HEK293 (cell line): ENCODE measurements around the gene ENTREP3.
A peak's percentile ranks its signal among the peaks of the same experiment; 100 is the strongest.

ENCODE experiments used
- KLF16 ChIP-seq: fragments of 450-650 bp; formaldehyde crosslinking; IDR thresholded peaks from 2 replicates; pipeline ENCODE4 v1.5.1; 2017; ENCODE audit warnings: missing biosample characterization, missing genetic modification characterization
- MYNN ChIP-seq: fragments of 450-650 bp; formaldehyde crosslinking; IDR thresholded peaks from 2 replicates; pipeline ENCODE4 v1.5.1; 2016; ENCODE audit warnings: missing biosample characterization, missing genetic modification characterization, borderline replicate concordance
- OVOL3 ChIP-seq: fragments of 450-650 bp; formaldehyde crosslinking; IDR thresholded peaks from 2 replicates; pipeline ENCODE4 v1.5.1; 2016; ENCODE audit warnings: missing biosample characterization, missing genetic modification characterization
- SP2 ChIP-seq: fragments of 450-650 bp; formaldehyde crosslinking; IDR thresholded peaks from 2 replicates; pipeline ENCODE4 v1.5.1; 2016; ENCODE audit warnings: missing biosample characterization, missing genetic modification characterization
- ZBTB10 ChIP-seq: fragments of 450-650 bp; formaldehyde crosslinking; IDR thresholded peaks from 2 replicates; pipeline ENCODE4 v1.5.1; 2016; ENCODE audit warnings: missing biosample characterization, missing genetic modification characterization
- ZBTB20 ChIP-seq: fragments of 450-650 bp; formaldehyde crosslinking; IDR thresholded peaks from 2 replicates; pipeline ENCODE4 v1.5.1; 2016; ENCODE audit warnings: missing biosample characterization, missing genetic modification characterization
- ZEB2 ChIP-seq: fragments of 450-650 bp; formaldehyde crosslinking; IDR thresholded peaks from 2 replicates; pipeline ENCODE4 v1.5.1; 2016; ENCODE audit warnings: missing biosample characterization, missing genetic modification characterization
- ZFHX2 ChIP-seq: fragments of 450-650 bp; formaldehyde crosslinking; conservative IDR thresholded peaks from 2 replicates; pipeline ENCODE4 v1.5.1; 2016; ENCODE audit warnings: missing biosample characterization, missing genetic modification characterization
- ZFP37 ChIP-seq: fragments of 450-650 bp; formaldehyde crosslinking; IDR thresholded peaks from 2 replicates; pipeline ENCODE4 v1.5.1; 2016; ENCODE audit warnings: missing biosample characterization, missing genetic modification characterization
- ZNF10 ChIP-seq: fragments of 450-650 bp; formaldehyde crosslinking; IDR thresholded peaks from 2 replicates; pipeline ENCODE4 v1.5.1; 2017; ENCODE audit warnings: missing biosample characterization, missing genetic modification characterization
- ZNF112 ChIP-seq: fragments of 450-650 bp; formaldehyde crosslinking; IDR thresholded peaks from 2 replicates; pipeline ENCODE4 v1.5.0; 2017; ENCODE audit warnings: missing biosample characterization, missing genetic modification characterization
- ZNF132 ChIP-seq: fragments of 450-650 bp; formaldehyde crosslinking; IDR thresholded peaks from 2 replicates; pipeline ENCODE4 v1.5.1; 2017; ENCODE audit warnings: missing biosample characterization, missing genetic modification characterization, borderline replicate concordance
- ZNF157 ChIP-seq: fragments of 450-650 bp; formaldehyde crosslinking; IDR thresholded peaks from 2 replicates; pipeline ENCODE4 v1.5.1; 2016; ENCODE audit warnings: missing biosample characterization, missing genetic modification characterization
- ZNF274 ChIP-seq, 2 experiments: fragments of 200-500 bp in 1 of 2; fragments of 450-650 bp in 1 of 2; sonication (Bioruptor generic) in 1 of 2; formaldehyde crosslinking in 1 of 2; IDR thresholded peaks; 2 replicates each; pipeline versions ENCODE4 v1.5.1 to v1.6.1; 2014 to 2016; ENCODE audit warnings: borderline replicate concordance in 1 of 2, inconsistent platforms in 1 of 2, low read length in 1 of 2, missing biosample characterization in 1 of 2, missing genetic modification characterization in 1 of 2
- ZNF433 ChIP-seq: fragments of 450-650 bp; formaldehyde crosslinking; IDR thresholded peaks from 2 replicates; pipeline ENCODE4 v1.5.1; 2016; ENCODE audit warnings: missing biosample characterization, missing genetic modification characterization, low read depth
- ZNF544 ChIP-seq: fragments of 450-650 bp; formaldehyde crosslinking; IDR thresholded peaks from 2 replicates; pipeline ENCODE4 v1.5.0; 2017; ENCODE audit warnings: missing biosample characterization, missing genetic modification characterization
- ZNF701 ChIP-seq: fragments of 450-650 bp; formaldehyde crosslinking; IDR thresholded peaks from 2 replicates; pipeline ENCODE4 v1.5.1; 2016; ENCODE audit warnings: missing biosample characterization, missing genetic modification characterization
- ZNF843 ChIP-seq: fragments of 450-650 bp; formaldehyde crosslinking; IDR thresholded peaks from 2 replicates; pipeline ENCODE4 v1.5.1; 2016; ENCODE audit warnings: missing biosample characterization, missing genetic modification characterization
- ZXDB ChIP-seq: fragments of 450-650 bp; formaldehyde crosslinking; IDR thresholded peaks from 2 replicates; pipeline ENCODE4 v1.5.1; 2016; ENCODE audit warnings: missing biosample characterization, missing genetic modification characterization
- TF ChIP-seq, protein P1 (sequence below): fragments of 450-650 bp; formaldehyde crosslinking; IDR thresholded peaks from 2 replicates; pipeline ENCODE4 v1.5.1; 2016; ENCODE audit warnings: missing biosample characterization, missing genetic modification characterization
- TF ChIP-seq, protein P2 (sequence below): fragments of 450-650 bp; formaldehyde crosslinking; conservative IDR thresholded peaks from 2 replicates; pipeline ENCODE4 v1.5.1; 2016; ENCODE audit warnings: low read depth, missing biosample characterization, missing genetic modification characterization
- TF ChIP-seq, protein P3 (sequence below): fragments of 450-650 bp; formaldehyde crosslinking; IDR thresholded peaks from 2 replicates; pipeline ENCODE4 v1.5.1; 2016; ENCODE audit warnings: missing biosample characterization, missing genetic modification characterization
- TF ChIP-seq, protein P4 (sequence below): fragments of 450-650 bp; formaldehyde crosslinking; IDR thresholded peaks from 2 replicates; pipeline ENCODE4 v1.5.1; 2017; ENCODE audit warnings: missing biosample characterization, missing genetic modification characterization

Gene ENTREP3

DNA sequence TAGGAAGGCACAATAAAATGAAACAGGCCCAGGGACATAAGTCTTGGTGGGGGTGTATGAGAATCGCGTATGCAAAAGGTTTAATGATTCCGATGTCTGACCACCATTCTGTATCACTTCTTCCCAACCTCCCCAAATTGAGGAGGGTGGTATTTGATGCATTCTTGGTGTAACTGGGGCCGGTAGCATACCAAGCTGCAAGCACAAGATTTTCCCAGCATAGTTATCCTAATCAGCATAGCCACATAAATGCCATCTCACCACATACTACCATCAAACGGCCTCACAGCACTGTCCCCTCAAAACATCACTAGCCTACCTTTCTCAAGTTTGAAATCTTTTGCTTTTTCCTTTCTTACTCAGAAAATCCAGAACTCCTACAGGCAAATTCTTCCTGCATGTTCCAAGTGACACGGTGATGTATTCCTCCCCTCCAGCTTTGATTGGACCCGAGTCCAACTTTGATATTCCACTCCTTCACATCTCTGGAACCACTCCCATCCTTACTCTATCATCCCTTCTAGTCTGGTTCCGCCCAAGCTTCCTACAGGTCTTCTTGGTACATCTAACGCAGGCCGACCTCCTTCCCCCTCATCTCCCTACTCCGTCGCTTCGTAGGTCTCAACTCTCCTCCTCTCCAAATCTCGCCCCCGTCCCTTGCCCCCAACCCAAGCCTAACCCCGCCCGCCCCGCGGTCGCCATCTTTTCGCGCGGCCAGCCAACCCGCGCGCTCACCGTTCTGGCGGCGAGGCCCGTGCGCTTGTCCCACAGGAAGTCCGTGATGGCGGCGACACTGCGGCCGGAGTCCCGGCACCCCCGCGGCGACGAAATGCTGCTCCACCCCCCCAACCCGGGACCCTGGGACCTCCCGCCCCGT, 17.4 kb upstream of the ENTREP3 start (continued):
- TF ChIP-seq, protein P1, sequence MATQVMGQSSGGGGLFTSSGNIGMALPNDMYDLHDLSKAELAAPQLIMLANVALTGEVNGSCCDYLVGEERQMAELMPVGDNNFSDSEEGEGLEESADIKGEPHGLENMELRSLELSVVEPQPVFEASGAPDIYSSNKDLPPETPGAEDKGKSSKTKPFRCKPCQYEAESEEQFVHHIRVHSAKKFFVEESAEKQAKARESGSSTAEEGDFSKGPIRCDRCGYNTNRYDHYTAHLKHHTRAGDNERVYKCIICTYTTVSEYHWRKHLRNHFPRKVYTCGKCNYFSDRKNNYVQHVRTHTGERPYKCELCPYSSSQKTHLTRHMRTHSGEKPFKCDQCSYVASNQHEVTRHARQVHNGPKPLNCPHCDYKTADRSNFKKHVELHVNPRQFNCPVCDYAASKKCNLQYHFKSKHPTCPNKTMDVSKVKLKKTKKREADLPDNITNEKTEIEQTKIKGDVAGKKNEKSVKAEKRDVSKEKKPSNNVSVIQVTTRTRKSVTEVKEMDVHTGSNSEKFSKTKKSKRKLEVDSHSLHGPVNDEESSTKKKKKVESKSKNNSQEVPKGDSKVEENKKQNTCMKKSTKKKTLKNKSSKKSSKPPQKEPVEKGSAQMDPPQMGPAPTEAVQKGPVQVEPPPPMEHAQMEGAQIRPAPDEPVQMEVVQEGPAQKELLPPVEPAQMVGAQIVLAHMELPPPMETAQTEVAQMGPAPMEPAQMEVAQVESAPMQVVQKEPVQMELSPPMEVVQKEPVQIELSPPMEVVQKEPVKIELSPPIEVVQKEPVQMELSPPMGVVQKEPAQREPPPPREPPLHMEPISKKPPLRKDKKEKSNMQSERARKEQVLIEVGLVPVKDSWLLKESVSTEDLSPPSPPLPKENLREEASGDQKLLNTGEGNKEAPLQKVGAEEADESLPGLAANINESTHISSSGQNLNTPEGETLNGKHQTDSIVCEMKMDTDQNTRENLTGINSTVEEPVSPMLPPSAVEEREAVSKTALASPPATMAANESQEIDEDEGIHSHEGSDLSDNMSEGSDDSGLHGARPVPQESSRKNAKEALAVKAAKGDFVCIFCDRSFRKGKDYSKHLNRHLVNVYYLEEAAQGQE (tag by site-specific recombination): peak; percentile 23; the same call in 1 of the 2 replicates
- TF ChIP-seq ZFP37 (tag by site-specific recombination) (0 out of 2 replicates have a peak, but pooled peaks have one; percentile 46), SP2 (tag by site-specific recombination) (peak; percentile 83; the same call in 1 of the 2 replicates), ZBTB10 (tag by site-specific recombination) (0 out of 2 replicates have a peak, but pooled peaks have one; percentile 44), MYNN (tag by site-specific recombination) (no peak), ZNF433 (tag by site-specific recombination) (no peak), KLF16 (tag by site-specific recombination) (0 out of 2 replicates have a peak, but pooled peaks have one; percentile 28), ZNF157 (tag by site-specific recombination) (no peak), ZNF843 (tag by site-specific recombination) (0 out of 2 replicates have a peak, but pooled peaks have one; percentile 9), ZNF112 (tag by site-specific recombination) (no peak), OVOL3 (tag by site-specific recombination) (no peak), ZNF132 (no peak), ZXDB (tag by site-specific recombination) (0 out of 2 replicates have a peak, but pooled peaks have one; percentile 66), ZNF10 (tag by site-specific recombination) (no peak), ZNF544 (tag by site-specific recombination) (no peak), ZNF701 (tag by site-specific recombination) (no peak), ZFHX2 (peak; percentile 53), ZNF274 (IDR thresholded peaks at IDR 0.05; ENCODE audit: low read length) (no peak), ZNF274 (tag by site-specific recombination; IDR thresholded peaks at IDR 0.05; ENCODE audit: borderline replicate concordance) (no peak), ZBTB20 (tag by site-specific recombination) (peak; percentile 94), ZEB2 (tag by site-specific recombination) (0 out of 2 replicates have a peak, but pooled peaks have one; percentile 23)
- TF ChIP-seq, protein P2, sequence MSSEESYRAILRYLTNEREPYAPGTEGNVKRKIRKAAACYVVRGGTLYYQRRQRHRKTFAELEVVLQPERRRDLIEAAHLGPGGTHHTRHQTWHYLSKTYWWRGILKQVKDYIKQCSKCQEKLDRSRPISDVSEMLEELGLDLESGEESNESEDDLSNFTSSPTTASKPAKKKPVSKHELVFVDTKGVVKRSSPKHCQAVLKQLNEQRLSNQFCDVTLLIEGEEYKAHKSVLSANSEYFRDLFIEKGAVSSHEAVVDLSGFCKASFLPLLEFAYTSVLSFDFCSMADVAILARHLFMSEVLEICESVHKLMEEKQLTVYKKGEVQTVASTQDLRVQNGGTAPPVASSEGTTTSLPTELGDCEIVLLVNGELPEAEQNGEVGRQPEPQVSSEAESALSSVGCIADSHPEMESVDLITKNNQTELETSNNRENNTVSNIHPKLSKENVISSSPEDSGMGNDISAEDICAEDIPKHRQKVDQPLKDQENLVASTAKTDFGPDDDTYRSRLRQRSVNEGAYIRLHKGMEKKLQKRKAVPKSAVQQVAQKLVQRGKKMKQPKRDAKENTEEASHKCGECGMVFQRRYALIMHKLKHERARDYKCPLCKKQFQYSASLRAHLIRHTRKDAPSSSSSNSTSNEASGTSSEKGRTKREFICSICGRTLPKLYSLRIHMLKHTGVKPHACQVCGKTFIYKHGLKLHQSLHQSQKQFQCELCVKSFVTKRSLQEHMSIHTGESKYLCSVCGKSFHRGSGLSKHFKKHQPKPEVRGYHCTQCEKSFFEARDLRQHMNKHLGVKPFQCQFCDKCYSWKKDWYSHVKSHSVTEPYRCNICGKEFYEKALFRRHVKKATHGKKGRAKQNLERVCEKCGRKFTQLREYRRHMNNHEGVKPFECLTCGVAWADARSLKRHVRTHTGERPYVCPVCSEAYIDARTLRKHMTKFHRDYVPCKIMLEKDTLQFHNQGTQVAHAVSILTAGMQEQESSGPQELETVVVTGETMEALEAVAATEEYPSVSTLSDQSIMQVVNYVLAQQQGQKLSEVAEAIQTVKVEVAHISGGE (tag by site-specific recombination): peak; percentile 65
- TF ChIP-seq, protein P3, sequence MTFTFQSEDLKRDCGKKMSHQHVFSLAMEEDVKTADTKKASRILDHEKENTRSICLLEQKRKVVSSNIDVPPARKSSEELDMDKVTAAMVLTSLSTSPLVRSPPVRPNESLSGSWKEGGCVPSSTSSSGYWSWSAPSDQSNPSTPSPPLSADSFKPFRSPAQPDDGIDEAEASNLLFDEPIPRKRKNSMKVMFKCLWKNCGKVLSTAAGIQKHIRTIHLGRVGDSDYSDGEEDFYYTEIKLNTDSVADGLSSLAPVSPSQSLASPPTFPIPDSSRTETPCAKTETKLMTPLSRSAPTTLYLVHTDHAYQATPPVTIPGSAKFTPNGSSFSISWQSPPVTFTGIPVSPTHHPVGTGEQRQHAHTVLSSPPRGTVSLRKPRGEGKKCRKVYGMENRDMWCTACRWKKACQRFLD (tag by site-specific recombination): no peak
- TF ChIP-seq, protein P4, sequence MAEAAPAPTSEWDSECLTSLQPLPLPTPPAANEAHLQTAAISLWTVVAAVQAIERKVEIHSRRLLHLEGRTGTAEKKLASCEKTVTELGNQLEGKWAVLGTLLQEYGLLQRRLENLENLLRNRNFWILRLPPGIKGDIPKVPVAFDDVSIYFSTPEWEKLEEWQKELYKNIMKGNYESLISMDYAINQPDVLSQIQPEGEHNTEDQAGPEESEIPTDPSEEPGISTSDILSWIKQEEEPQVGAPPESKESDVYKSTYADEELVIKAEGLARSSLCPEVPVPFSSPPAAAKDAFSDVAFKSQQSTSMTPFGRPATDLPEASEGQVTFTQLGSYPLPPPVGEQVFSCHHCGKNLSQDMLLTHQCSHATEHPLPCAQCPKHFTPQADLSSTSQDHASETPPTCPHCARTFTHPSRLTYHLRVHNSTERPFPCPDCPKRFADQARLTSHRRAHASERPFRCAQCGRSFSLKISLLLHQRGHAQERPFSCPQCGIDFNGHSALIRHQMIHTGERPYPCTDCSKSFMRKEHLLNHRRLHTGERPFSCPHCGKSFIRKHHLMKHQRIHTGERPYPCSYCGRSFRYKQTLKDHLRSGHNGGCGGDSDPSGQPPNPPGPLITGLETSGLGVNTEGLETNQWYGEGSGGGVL: peak; percentile 95
